Activated CD4-positive, alpha-beta T cell treated with anti-CD3 and anti-CD28 coated beads, Interleukin-2, amount 10 ng/mL, durations not matched to agents 7 days and 5 days (primary cell): ENCODE data around the gene ROR2. TPM values are rescaled to one million over a fixed set of nuclear protein-coding genes. Genes with fewer than 3 reads are reported as not detected.

Source experiments
- CTCF ChIA-PET: fragments of 350-600 bp; sonication (Branson Sonifier 250); formaldehyde crosslinking; loops from one replicate; lab custom pipeline; 2021; ENCODE audit warnings: antibody characterized with exemption; lab: Charles Lee
- POLR2A ChIA-PET: fragments of 350-600 bp; sonication (Branson Sonifier 250); formaldehyde crosslinking; loops from one replicate; lab custom pipeline; 2021; ENCODE audit warnings: antibody characterized with exemption; lab: Charles Lee
- DNase-seq: peaks from one replicate; pipeline ENCODE4 v3.0.0-alpha.2; 2020
- H3K27ac Mint-ChIP-seq: one replicate; pipeline ENCODE4 v1.8.0; 2021; ENCODE audit warnings: mild to moderate bottlenecking, moderate library complexity, mixed read lengths
- H3K27me3 Mint-ChIP-seq: one replicate; pipeline ENCODE4 v1.8.0; 2021; ENCODE audit warnings: mixed read lengths
- H3K36me3 Mint-ChIP-seq: one replicate; pipeline ENCODE4 v1.8.0; 2021; ENCODE audit warnings: low read depth, mixed read lengths
- H3K4me1 Mint-ChIP-seq: one replicate; pipeline ENCODE4 v1.8.0; 2021; ENCODE audit warnings: mixed read lengths
- H3K4me3 Mint-ChIP-seq: one replicate; pipeline ENCODE4 v1.8.0; 2021; ENCODE audit warnings: mild to moderate bottlenecking, moderate library complexity, mixed read lengths
- H3K9me3 Mint-ChIP-seq: one replicate; pipeline ENCODE4 v1.8.0; 2021; ENCODE audit warnings: mixed read lengths
- total RNA-seq, 2 experiments: library from RNA; stranded (reverse); gene quantifications; one replicate each; pipeline ENCODE4 v1.2.3, GENCODE V29; 2021

ROR2 gene
- total RNA-seq, 2 experiments from 2014 or later, result 0.48 to 0.55 TPM

DNA sequence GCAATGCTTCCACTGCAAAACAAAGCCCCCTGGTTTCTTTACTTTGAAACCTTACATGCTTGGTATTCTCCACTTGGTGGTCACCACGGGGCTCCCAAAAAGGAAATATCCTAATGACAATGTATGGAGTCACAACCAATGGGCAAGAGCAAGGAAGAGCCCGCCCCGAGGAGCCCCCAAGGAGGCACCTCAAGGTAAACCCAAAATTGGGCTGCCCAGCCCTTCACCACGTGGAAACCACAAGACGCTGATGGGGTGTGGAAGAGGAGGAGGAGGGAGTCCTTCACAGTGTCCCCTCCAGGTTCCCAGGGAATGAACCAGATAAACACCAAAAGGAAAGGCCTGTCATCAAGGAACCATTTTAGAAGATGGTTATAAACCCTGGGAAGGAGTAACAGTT lies 3.8 kb downstream of the ROR2 start:
- Mint-ChIP-seq H3K27ac (no peak overlapping the region), H3K4me1 (peaks cover 9% of the 10 kb centered on the region), H3K27me3 (peaks cover 57% of the 10 kb centered on the region), H3K4me3 (no peak overlapping the region), H3K9me3 (no peaks in the 10 kb centered on the region), H3K36me3 (no peaks in the 10 kb centered on the region)
- CTCF ChIA-PET, result interaction anchor here (1.3 kb wide), 1 partner anchor 8 kb away, joined by 3 read pairs; no protein-coding TSS in a partner anchor
- POLR2A ChIA-PET, result no interaction called here
- no peak for DNase-seq

DNA sequence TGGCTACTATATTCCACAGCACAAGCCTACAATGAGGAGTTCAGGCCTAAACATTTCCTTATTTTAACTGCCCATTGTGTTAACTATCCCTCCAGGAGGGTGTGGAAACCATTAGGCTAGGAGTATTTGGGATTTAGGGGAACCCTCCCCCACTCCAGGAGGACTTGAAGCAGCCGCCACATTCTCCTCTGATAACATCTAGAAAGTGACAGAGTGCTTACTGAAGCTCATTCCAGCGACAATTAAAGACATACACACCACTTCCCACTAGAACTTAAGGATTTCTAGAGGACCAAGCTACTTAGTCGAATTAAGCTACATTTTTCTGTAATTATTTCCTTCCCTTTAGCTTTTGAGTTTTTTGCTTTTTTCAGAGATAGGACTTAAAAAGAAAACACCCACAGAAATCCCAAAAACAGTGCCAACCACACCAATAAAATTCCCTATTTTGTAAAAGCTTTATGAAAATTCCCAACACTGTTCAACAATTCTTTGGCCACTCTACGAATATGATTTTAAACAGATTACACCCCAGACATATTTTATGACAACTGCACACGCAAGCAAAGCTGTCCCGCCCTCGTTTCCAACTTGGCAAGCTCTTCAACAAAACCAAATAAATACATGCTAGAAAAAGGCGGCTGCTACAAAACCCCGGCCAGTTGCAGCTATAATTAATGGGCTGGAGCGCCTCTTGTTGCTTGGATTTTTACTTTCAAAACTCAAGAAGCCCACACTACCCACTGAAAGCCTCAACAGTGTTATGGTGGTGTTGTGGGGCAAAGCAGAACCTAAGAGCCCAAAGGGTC lies 4.5 kb downstream of the ROR2 start:
- DNase-seq, result no peak
- POLR2A ChIA-PET, result interaction anchor here (0.5 kb wide), 1 partner anchor 1149 kb away, joined by 3 read pairs; no protein-coding TSS in a partner anchor

DNA sequence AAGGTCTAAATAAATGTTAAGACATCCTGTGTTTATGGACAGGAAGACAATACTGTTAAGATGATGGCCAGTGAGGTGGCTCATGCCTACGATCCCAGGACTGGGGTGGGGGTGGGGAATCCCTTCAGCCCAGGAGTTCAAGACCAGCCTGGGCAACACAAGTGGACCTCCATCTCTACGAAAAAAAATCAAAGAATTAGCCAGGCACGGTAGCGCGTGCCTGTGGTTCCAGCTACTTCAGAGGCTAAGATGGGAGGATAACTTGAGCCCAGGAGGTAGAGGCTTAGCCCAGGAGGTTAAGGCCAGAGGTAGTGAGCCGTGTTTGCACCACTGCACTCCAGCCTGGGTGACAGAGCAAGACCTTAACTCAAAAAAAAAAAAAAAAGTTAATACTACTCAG lies 5.3 kb downstream of the ROR2 start:
- H3K4me1 Mint-ChIP-seq, result peaks cover 1% of the 10 kb centered on the region
- ChIA-PET CTCF (interaction anchor here (0.6 kb wide), 1 partner anchor 133 kb away, joined by 6 read pairs; no protein-coding TSS in a partner anchor), POLR2A (interaction anchor here (0.5 kb wide), 1 partner anchor 1148 kb away, joined by 3 read pairs; no protein-coding TSS in a partner anchor)
- H3K27ac Mint-ChIP-seq, result no peak overlapping the region
- H3K36me3 Mint-ChIP-seq, result no peaks in the 10 kb centered on the region
- peaks cover 48% of the 10 kb centered on the region for H3K27me3 Mint-ChIP-seq
- H3K9me3 Mint-ChIP-seq, result no peaks in the 10 kb centered on the region
- DNase-seq, result no peak
- no peak overlapping the region for H3K4me3 Mint-ChIP-seq

More for the DNA sequence above, 4.5 kb downstream of the ROR2 start:
- CTCF ChIA-PET, result interaction anchor here (0.6 to 0.9 kb wide), 3 partner anchors 18 to 187 kb away, joined by 3 to 6 read pairs (median 3); no protein-coding TSS in a partner anchor
- Mint-ChIP-seq H3K27me3 (peaks cover 50% of the 10 kb centered on the region), H3K9me3 (no peaks in the 10 kb centered on the region), H3K27ac (no peak overlapping the region), H3K4me1 (peaks cover 4% of the 10 kb centered on the region), H3K4me3 (no peak overlapping the region), H3K36me3 (no peaks in the 10 kb centered on the region)

DNA sequence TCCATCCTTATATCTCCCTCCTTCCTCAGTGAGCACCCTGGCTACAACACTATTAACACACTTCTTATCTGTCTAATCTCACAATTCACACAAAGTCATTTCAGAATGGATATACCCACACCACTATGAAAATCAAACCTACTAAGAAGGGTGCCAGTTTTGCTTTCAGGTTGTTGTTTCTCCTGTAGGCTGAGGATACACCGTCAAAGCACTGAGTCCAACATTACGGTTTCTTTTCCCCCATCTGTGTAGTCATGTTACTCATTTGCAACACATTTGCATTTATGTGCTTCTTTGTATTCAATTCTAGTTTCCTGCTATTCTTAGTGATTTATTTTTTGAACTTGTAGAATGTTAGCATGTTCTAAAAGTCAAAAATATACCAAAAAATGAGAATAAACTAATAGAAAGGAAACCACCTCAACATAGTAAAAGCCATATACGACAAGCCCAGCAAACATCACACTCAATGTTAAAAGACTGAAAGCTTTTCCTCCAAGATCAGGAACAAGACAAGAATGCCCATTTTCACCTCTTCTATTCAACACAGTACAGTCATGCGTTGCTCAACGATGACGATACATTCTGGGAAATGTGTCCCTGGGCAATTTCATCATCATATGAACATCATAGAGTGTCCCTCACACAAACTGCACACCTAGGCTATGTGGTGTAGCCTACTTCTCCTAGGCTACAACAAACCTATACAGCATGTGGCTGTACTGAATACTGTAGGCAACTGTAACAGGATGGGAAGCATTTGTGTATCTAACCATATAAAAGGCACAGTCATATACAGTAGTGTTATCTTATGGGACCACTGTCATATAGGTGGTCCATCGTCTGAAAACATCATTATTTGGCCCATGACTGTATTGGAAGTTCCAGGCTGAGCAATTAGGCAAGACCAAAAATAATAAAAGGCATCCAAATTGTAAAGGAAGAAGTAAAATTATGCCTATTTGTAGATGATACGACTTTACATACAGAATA lies 6.3 kb downstream of the ROR2 start:
- DNase-seq, result no peak
- H3K27ac Mint-ChIP-seq, result no peak overlapping the region
- peaks cover 51% of the 10 kb centered on the region for H3K27me3 Mint-ChIP-seq
- no peak overlapping the region for H3K4me3 Mint-ChIP-seq
- H3K36me3 Mint-ChIP-seq, result no peaks in the 10 kb centered on the region
- POLR2A ChIA-PET, result no interaction called here
- CTCF ChIA-PET, result interaction anchor here (1.1 kb wide), 1 partner anchor 10 kb away, joined by 4 read pairs; no protein-coding TSS in a partner anchor
- H3K9me3 Mint-ChIP-seq, result no peaks in the 10 kb centered on the region
- peaks cover 1% of the 10 kb centered on the region for H3K4me1 Mint-ChIP-seq

DNA sequence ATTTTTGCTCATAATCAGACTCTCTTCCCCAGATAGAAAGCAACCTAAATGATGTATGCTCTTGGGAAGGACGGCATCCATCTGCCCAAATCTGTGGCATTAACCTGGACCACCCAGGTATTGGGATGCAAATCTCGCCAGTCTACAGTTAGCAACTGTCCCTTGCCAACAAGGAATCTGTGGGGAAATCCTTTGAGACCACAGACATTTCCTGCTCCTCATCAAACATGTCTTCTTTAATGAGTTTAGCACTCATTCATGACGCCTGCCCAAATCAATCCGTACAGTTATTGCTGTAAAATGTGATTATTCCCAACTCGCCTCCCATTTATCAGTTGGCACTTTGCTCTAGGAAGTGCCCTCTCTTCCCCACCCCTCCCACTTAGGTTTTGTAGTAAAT lies 7.8 kb downstream of the ROR2 start:
- Mint-ChIP-seq H3K27ac (no peak overlapping the region), H3K36me3 (no peaks in the 10 kb centered on the region), H3K9me3 (no peaks in the 10 kb centered on the region), H3K4me1 (no peaks in the 10 kb centered on the region), H3K4me3 (no peak overlapping the region), H3K27me3 (peaks cover 45% of the 10 kb centered on the region)
- DNase-seq, result no peak
- POLR2A ChIA-PET, result no interaction called here
- CTCF ChIA-PET, result interaction anchor here (1.3 kb wide), 1 partner anchor 13 kb away, joined by 3 read pairs; no protein-coding TSS in a partner anchor

DNA sequence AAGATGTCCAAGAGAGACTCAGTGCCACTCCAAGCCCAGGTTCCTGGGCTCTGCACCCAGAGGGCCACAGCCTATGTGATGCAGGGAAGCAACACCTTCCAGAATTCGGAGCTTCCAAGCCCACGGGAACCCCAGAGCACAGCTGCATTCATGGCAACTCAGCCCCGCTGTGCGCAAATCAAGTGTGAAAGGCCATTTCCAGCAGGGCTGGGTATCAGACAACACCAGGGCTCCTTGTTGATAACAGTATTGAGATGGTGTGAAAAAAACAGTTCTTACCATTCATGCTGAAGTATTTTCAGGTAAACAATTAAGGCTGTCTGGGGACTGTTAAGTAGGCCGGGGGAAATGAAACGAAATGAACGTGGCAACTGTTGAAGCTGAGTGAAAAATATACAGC lies 10.1 kb downstream of the ROR2 start:
- ChIA-PET POLR2A (no interaction called here), CTCF (interaction anchor here (0.5 kb wide), 1 partner anchor 746 kb away, joined by 3 read pairs; no protein-coding TSS in a partner anchor)
- H3K27me3 Mint-ChIP-seq, result peaks cover 27% of the 10 kb centered on the region
- no peak overlapping the region for H3K27ac Mint-ChIP-seq
- no peak for DNase-seq
- H3K4me1 Mint-ChIP-seq, result peaks cover 1% of the 10 kb centered on the region
- H3K9me3 Mint-ChIP-seq, result no peaks in the 10 kb centered on the region
- H3K36me3 Mint-ChIP-seq, result no peaks in the 10 kb centered on the region
- H3K4me3 Mint-ChIP-seq, result no peak overlapping the region

DNA sequence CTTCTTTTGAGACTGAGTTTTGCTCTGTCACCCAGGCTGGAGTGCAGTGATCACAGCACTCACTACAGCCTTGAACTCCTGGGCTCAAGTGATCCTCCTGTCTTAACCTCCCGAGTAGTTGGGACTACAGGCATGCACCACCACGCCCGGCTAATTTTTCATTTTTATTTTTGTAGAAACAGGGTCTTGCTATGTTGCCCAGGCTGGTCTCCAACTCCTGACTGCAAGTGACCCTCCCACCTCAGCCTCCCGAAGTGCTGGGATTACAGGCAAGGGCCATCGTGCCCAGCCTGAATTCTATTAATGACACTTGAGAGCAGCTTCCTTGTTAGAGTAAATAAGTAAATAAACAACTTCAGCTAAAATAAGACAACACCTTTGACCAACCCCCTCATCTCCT lies 12.3 kb downstream of the ROR2 start:
- Mint-ChIP-seq H3K36me3 (no peaks in the 10 kb centered on the region), H3K4me1 (peaks cover 11% of the 10 kb centered on the region), H3K9me3 (no peaks in the 10 kb centered on the region), H3K4me3 (no peak overlapping the region), H3K27me3 (peaks cover 10% of the 10 kb centered on the region), H3K27ac (no peak overlapping the region)
- ChIA-PET CTCF (interaction anchor here (1.3 to 1.4 kb wide), 3 partner anchors 9 to 17 kb away, joined by 3 to 5 read pairs (median 4); partner anchors contain the start of gene ROR2), POLR2A (no interaction called here)
- DNase-seq, result no peak

DNA sequence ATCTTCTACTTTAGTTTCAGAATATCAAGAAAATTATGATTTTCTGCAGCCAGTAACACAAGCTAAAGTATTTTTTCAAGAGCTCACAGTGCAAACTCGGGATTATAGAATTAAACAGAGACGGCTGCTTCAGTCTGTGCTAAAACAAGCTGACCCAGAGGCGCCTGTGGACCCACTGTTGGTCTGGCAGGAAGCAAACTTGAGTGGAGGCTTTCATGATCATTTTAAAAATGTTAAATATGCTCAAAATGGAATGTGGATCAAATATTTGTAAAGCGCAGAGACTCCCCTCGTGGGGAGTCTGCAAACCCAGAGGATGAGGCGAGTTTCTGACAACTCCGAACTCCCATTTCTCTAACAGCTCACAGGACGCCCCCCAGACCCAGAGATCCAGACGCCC lies 13.0 kb downstream of the ROR2 start:
- DNase-seq, result no peak
- ChIA-PET CTCF (interaction anchor here (0.6 to 1.4 kb wide), 4 partner anchors 10 to 1172 kb away, joined by 3 to 5 read pairs (median 4); partner anchors contain the start of gene ROR2), POLR2A (no interaction called here)
- H3K27me3 Mint-ChIP-seq, result peaks cover 10% of the 10 kb centered on the region
- H3K4me1 Mint-ChIP-seq, result peaks cover 11% of the 10 kb centered on the region
- no peak overlapping the region for H3K27ac Mint-ChIP-seq
- no peaks in the 10 kb centered on the region for H3K9me3 Mint-ChIP-seq
- H3K4me3 Mint-ChIP-seq, result no peak overlapping the region
- no peaks in the 10 kb centered on the region for H3K36me3 Mint-ChIP-seq

DNA sequence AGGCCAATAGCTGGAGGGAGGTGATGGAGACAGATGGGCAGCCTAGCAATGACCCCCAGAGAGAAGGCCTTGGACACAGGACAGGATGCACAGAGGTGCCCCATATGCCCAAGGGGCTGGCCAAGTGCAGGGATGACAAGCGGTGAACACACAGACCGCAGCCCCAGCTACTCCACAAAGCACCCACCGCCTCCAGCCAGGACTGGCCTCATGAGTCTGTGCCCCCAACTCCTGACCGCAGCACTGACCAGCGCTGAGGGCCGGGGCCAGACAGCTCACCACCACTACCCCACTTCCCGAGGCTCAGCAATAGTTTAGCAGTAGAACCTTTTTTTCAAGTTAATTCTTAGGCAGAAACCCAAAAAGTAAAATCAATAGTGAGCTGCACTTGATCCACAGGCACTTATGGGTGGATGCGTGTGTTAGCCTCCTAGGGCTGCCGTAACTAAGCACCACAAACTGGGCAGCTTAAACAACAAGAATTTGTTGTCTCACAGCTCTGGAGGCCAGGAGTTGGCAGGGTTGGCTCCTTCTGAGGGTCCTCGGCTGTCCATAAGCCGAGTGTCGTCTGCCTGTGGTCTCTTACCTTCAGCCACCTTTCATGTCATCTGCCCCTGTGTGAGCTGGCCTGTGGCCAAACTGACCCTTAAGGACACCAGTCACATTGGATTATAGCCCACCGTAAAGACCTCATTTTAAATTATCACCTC lies 14.1 kb downstream of the ROR2 start:
- Mint-ChIP-seq H3K27ac (no peak overlapping the region), H3K9me3 (peaks cover 10% of the 10 kb centered on the region), H3K4me3 (no peak overlapping the region), H3K36me3 (peaks cover 5% of the 10 kb centered on the region), H3K4me1 (peaks cover 11% of the 10 kb centered on the region), H3K27me3 (peaks cover 10% of the 10 kb centered on the region)
- ChIA-PET CTCF (interaction anchor here (1.1 to 2.1 kb wide), 5 partner anchors 11 to 36 kb away, joined by 3 to 6 read pairs (median 3); partner anchors contain the start of gene ROR2), POLR2A (no interaction called here)
- DNase-seq, result no peak

DNA sequence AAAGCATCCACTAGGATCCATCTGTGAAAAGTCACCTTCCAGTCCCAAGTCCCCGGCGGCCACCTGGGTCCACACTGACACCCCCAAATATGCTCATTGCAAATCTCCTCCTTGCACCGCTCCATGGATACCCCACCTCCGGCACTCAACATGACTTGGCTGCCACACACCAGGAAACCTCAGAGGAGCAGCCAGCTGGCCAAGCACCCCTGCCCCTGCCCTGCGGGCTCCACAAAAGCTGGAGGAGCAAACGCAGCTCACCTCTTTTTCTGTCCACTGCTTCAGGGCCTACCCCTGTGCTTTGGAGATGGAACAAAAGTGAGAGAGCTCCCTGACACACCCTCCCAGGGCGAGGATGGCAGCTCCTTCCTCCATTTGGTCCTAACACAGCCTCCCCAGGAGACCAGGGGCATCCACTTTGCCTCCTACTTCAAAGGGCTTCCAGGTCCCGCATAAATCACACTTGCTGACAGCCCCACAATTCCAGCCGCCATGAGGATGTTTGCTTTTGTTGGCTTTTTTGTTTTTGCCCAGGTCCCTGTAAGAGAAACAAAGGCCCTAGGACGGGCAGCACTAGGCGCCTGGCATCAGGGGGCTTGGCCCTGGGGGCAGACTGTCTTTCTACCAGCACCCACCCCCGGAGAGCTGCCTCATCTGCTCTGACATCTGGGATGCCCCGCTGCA lies 14.8 kb downstream of the ROR2 start:
- POLR2A ChIA-PET, result no interaction called here
- no peak overlapping the region for H3K27ac Mint-ChIP-seq
- H3K36me3 Mint-ChIP-seq, result peaks cover 5% of the 10 kb centered on the region
- CTCF ChIA-PET, result interaction anchor here (1.1 to 2.1 kb wide), 5 partner anchors 10 to 36 kb away, joined by 3 to 6 read pairs (median 3); partner anchors contain the start of gene ROR2
- peaks cover 10% of the 10 kb centered on the region for H3K27me3 Mint-ChIP-seq
- H3K4me3 Mint-ChIP-seq, result no peak overlapping the region
- peaks cover 11% of the 10 kb centered on the region for H3K4me1 Mint-ChIP-seq
- DNase-seq, result no peak
- H3K9me3 Mint-ChIP-seq, result peaks cover 18% of the 10 kb centered on the region

DNA sequence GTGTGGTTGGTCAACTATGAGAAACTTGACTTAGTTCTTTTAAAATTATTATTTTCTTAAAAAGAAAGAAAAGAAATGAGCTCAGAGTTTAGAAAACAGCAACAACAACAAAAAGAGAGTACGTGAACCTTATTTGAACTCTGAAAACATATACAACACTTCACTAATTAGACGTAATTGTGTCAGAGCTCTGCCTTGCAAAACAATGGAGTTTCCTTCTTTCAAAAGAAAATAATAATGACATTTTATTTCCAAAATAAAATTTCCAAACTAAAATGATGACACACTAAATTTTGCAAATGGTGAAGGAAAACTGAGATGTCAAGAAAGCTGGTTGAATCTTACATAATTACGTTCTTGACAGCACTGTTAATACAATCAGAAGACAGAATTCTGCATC lies 15.4 kb downstream of the ROR2 start:
- Mint-ChIP-seq H3K9me3 (peaks cover 22% of the 10 kb centered on the region), H3K27me3 (peaks cover 10% of the 10 kb centered on the region), H3K36me3 (peaks cover 5% of the 10 kb centered on the region), H3K27ac (no peak overlapping the region), H3K4me3 (no peak overlapping the region), H3K4me1 (peaks cover 11% of the 10 kb centered on the region)
- CTCF ChIA-PET, result interaction anchor here (1.2 to 2.1 kb wide), 3 partner anchors 10 to 27 kb away, joined by 3 to 6 read pairs (median 4); partner anchors contain the start of gene ROR2
- no peak for DNase-seq
- POLR2A ChIA-PET, result no interaction called here
